Measurements from ENCODE around the gene AHDC1. TPM values are rescaled to one million over a fixed set of nuclear protein-coding genes. Genes with fewer than 3 reads are reported as not detected.

AHDC1 gene
- total RNA-seq, 1 donor from 2014 or later: 21.4 TPM

- intact Hi-C loops (cut with micrococcal nuclease): no loop called here
Observed at GRCh38 chr1:27535386-27535785, 68.6 kb downstream of the AHDC1 start.

GRCh38 chr1:27531959-27532685 is 71.8 kb downstream of the AHDC1 start:
- intact Hi-C loops (cut with micrococcal nuclease): no loop called here

- intact Hi-C loops (cut with micrococcal nuclease): no loop called here
Observed at GRCh38 chr1:27530192-27530591, 73.8 kb downstream of the AHDC1 start.

- intact Hi-C loops (cut with micrococcal nuclease): no loop called here
Observed at GRCh38 chr1:27529704-27530018, 74.3 kb downstream of the AHDC1 start.

GRCh38 chr1:27528818-27529703 is 74.9 kb downstream of the AHDC1 start:
- intact Hi-C loops (cut with micrococcal nuclease): no loop called here

- intact Hi-C loops (cut with micrococcal nuclease): no loop called here
Observed at GRCh38 chr1:27527890-27528817, 75.8 kb downstream of the AHDC1 start.

- intact Hi-C loops (cut with micrococcal nuclease): no loop called here
Observed at GRCh38 chr1:27527223-27527889, 76.6 kb downstream of the AHDC1 start.

GRCh38 chr1:27526569-27527222 is 77.2 kb downstream of the AHDC1 start:
- intact Hi-C loops (cut with micrococcal nuclease): no loop called here

GRCh38 chr1:27525296-27526272 is 78.4 kb downstream of the AHDC1 start:
- intact Hi-C loops (cut with micrococcal nuclease): no loop called here

- intact Hi-C loops (cut with micrococcal nuclease): loop anchor here (1.0 to 2.0 kb wide), 5 partner anchors 33 to 139 kb away; partner anchors contain the start of gene WASF2
Observed at GRCh38 chr1:27523337-27524020, 80.5 kb downstream of the AHDC1 start.

GRCh38 chr1:27522432-27523336 is 81.3 kb downstream of the AHDC1 start:
- intact Hi-C loops (cut with micrococcal nuclease): loop anchor here (1.0 to 2.0 kb wide), 6 partner anchors 32 to 140 kb away; partner anchors contain the start of gene WASF2

- intact Hi-C loops (cut with micrococcal nuclease): loop anchor here (1.0 to 2.0 kb wide), 4 partner anchors 34 to 141 kb away; no protein-coding TSS in a partner anchor
Observed at GRCh38 chr1:27521861-27522431, 82.0 kb downstream of the AHDC1 start.

- intact Hi-C loops (cut with micrococcal nuclease): no loop called here
Observed at GRCh38 chr1:27521336-27521831, 82.6 kb downstream of the AHDC1 start.

GRCh38 chr1:27520651-27521050 is 83.3 kb downstream of the AHDC1 start:
- intact Hi-C loops (cut with micrococcal nuclease): no loop called here

- intact Hi-C loops (cut with micrococcal nuclease): no loop called here
Observed at GRCh38 chr1:27519331-27520258, 84.3 kb downstream of the AHDC1 start.

- intact Hi-C loops (cut with micrococcal nuclease): no loop called here
Observed at GRCh38 chr1:27518808-27519207, 85.1 kb downstream of the AHDC1 start.

All from T-helper 2 cell treated with Interferon-gamma antibody and Interleukin-4, amounts not matched to agents 100 ng/mL and 5 ng/mL, for 36 hours (primary cell).